Keratinocyte (primary cell): ENCODE results near the gene MLLT10.
"Not testable (repeated sequence)": the region's sequence is repeated elsewhere in the genome, so short reads cannot be mapped to it uniquely, and the experiment has no call there.

ENCODE experiments used
- CTCF ChIP-seq, 3 experiments: IDR thresholded peaks in 1 of 3; conservative IDR thresholded peaks in 1 of 3; optimal IDR thresholded peaks in 1 of 3; 2 replicates in 2 of 3; 3 replicates in 1 of 3; pipeline versions ENCODE3 to v1.5.1; 2011; ENCODE audit warnings: low read length in 3 of 3, mild to moderate bottlenecking in 3 of 3, moderate library complexity in 2 of 3, control low read depth in 1 of 3, inconsistent platforms in 1 of 3; ENCODE audit not compliant: insufficient read depth in 2 of 3; ENCODE audit errors: extremely low read depth in 1 of 3
- EZH2 ChIP-seq: IDR thresholded peaks from one replicate; pipeline ENCODE4 v1.6.1; 2012; ENCODE audit warnings: inconsistent platforms, mild to moderate bottlenecking, low read length, moderate library complexity

- TF ChIP-seq CTCF (optimal IDR thresholded peaks at IDR 0.05 in 1 of 3, IDR thresholded peaks at IDR 0.05 in 1 of 3, conservative IDR thresholded peaks at IDR 0.05 in 1 of 3; ENCODE audit: extremely low read depth in 1 of 3, insufficient read depth in 2 of 3, low read length in 3 of 3); EZH2: not testable (repeated sequence)
Measured at GRCh38 chr10:21535976-21536375, 1.9 kb downstream of the MLLT10 start.
